T-helper 2 cell treated with Interferon-gamma antibody and Interleukin-4, amounts not matched to agents 5 μg/mL and 100 μg/mL, for 36 hours (primary cell): Measurements from ENCODE around the gene AQP5.

ENCODE experiments used
- DNase-seq: peaks from one replicate; pipeline ENCODE4 v3.0.0; 2021; ENCODE audit warnings: low spot score
- H3K27ac Mint-ChIP-seq: one replicate; pipeline ENCODE4 v1.8.0; 2021; ENCODE audit warnings: mild to moderate bottlenecking, mixed read lengths
- H3K27me3 Mint-ChIP-seq: one replicate; pipeline ENCODE4 v1.8.0; 2021; ENCODE audit warnings: low read depth, mixed read lengths
- H3K36me3 Mint-ChIP-seq: one replicate; pipeline ENCODE4 v1.8.0; 2021; ENCODE audit warnings: low read depth, mixed read lengths
- H3K4me1 Mint-ChIP-seq: one replicate; pipeline ENCODE4 v1.8.0; 2021; ENCODE audit warnings: low read depth, mixed read lengths
- H3K4me3 Mint-ChIP-seq: one replicate; pipeline ENCODE4 v1.8.0; 2022; ENCODE audit warnings: mild to moderate bottlenecking, moderate library complexity, mixed read lengths
- H3K9me3 Mint-ChIP-seq: one replicate; pipeline ENCODE4 v1.8.0; 2021; ENCODE audit warnings: mixed read lengths

The AQP5 gene

DNA sequence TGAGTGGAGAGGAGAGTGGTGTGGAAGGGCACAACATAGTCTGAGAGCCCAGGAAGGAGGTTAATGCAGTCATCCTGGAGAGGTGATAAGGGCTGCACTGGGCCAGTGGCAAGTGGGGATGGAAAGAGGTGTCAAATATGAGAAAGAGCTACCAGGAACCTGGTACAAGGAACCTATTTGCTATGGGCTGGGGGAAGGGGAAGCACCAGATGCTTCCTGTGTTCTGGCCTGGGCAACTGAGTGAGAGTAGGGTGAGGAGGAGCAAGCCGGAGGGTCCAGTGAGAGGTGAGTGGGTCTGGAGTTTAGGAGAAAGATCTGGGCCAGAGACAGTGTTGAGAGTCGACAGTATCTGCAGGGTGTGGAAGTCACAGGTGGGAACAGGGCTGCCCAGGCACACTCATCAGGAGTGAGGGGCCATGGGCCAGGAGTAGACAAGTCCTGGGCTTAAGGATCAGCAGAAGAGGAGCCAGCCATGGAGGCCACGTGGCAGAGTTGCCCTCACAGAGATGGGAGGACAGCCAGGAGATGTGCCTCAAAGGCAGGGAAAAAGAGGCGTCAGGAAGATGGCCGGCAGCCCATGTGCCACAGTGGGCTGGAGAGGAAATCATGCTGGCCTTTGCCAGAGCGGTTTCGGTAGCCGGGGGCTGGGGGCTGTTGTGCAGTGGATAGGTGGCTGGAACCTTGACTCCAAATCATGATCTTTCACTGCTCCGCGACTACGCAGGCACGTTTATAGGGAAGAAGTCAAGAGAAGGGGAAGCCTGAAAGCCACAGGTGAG lies 8.2 kb downstream of the AQP5 start:
- no peak overlapping the region for H3K4me3 Mint-ChIP-seq
- H3K9me3 Mint-ChIP-seq = no peaks in the 10 kb centered on the region
- H3K36me3 Mint-ChIP-seq = no peaks in the 10 kb centered on the region
- peaks cover 5% of the 10 kb centered on the region for H3K4me1 Mint-ChIP-seq
- H3K27me3 Mint-ChIP-seq = peaks cover 6% of the 10 kb centered on the region
- H3K27ac Mint-ChIP-seq = no peak overlapping the region
- no peak for DNase-seq

DNA sequence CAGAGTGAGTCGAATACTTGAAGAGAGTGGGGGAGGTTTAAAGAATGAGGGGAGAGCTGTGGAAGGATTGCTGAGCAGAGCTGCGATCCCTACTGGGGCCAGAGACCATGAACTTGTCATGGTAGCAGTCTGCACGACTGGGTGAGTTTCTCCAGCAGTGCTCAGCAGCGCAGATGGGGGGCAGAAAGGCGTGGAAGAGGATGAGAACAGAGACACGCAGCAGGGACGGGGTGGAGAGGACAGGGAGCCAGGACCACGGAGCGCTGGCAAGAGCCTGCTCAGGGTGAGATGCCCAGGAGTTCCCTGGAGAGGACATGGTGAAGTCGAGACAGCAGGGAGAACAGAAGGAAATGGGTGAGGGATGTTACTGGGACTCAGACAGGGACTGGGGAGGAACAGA lies 9.0 kb downstream of the AQP5 start:
- Mint-ChIP-seq H3K27ac (no peak overlapping the region), H3K27me3 (peaks cover 5% of the 10 kb centered on the region), H3K36me3 (no peaks in the 10 kb centered on the region), H3K4me3 (no peak overlapping the region), H3K4me1 (peaks cover 5% of the 10 kb centered on the region), H3K9me3 (no peaks in the 10 kb centered on the region)
- no peak for DNase-seq

DNA sequence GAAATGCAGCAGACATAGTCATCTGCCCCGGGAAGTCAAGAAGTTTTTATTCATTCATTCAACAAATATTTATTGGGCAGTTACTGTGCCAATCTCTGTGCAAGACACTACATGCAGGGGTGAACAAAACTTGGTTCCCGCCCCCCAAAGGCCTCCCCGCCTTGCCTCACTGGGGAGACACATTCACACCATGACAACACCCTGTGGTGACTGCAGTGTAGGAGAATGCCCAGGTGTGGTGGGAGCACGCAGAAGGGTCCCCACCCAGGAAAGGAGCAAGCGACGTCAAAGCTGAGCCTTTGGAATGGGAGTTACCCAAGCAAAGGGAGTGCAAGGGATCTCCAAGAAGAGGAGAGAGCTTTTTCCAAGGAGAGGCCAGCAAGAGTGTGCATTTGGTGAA lies 9.5 kb downstream of the AQP5 start:
- DNase-seq = no peak
- Mint-ChIP-seq H3K9me3 (no peaks in the 10 kb centered on the region), H3K27me3 (peaks cover 4% of the 10 kb centered on the region), H3K4me3 (no peak overlapping the region), H3K4me1 (peaks cover 5% of the 10 kb centered on the region), H3K36me3 (no peaks in the 10 kb centered on the region), H3K27ac (no peak overlapping the region)

DNA sequence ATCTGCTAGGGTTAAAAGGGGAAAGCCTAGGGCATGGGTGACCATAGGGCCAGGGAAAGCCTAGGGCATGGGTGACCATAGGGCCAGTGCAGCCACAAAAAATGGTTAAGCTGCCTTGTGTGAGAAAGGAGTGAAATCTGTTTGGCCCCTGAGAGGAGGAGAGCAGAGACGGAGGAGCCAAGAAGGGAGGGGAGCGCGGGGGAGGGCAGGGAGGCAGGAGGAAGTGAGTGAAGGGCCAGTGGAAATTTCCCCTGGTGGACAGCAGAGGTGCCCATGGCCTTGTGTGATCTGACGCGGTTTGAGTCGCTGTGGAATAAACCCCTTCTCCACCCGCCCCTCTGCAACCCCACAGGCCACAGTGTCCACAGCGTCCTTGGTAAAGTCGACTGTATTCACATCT lies 10.5 kb downstream of the AQP5 start:
- Mint-ChIP-seq H3K36me3 (no peaks in the 10 kb centered on the region), H3K27me3 (no peaks in the 10 kb centered on the region), H3K27ac (no peak overlapping the region), H3K4me1 (peaks cover 2% of the 10 kb centered on the region), H3K9me3 (no peaks in the 10 kb centered on the region), H3K4me3 (no peak overlapping the region)
- no peak for DNase-seq

DNA sequence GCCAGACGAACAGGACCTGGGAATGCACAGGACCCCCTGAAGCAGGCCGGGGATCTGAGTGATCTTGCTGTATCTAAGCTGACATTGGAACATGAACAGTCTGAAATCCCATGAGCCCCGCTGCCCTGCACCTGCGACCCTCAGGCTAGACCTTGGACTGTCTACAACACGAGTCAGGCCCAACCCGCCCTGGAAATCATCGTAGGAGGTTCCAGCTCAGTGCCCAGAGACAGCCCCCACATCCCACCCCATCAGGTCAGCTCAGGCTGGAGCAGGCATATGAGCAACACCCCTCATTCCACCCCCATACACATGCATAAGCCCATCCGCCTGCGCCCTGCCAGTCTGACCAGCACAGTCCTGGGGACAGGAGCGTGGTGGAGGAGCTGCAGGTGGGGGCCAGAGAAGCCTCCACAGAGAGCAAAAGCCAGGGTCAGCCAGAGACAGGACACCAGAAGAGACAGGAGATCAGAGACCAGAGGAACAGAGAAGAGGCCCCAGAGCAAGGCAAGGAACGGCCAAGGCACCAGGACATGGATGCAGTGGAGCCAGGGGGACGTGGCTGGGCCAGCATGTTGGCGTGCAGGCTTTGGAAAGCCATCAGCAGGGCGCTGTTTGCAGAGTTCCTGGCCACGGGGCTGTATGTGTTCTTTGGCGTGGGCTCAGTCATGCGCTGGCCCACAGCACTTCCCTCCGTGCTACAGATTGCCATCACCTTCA lies 11.1 kb downstream of the AQP5 start, which contains the start of gene AQP6:
Gene AQP6, plus strand, starts transcription at position 307 of the 720 bp plus-strand sequence. Its CDS starts 227 bp downstream, at position 534.
- Mint-ChIP-seq H3K4me3 (no peak within 1 kb of the TSS), H3K27ac (no peak within 1 kb of the TSS), H3K36me3 (no peaks in the 10 kb centered on the region), H3K27me3 (no peaks in the 10 kb centered on the region), H3K4me1 (no peaks in the 10 kb centered on the region), H3K9me3 (no peaks in the 10 kb centered on the region)
- DNase-seq = no peak

DNA sequence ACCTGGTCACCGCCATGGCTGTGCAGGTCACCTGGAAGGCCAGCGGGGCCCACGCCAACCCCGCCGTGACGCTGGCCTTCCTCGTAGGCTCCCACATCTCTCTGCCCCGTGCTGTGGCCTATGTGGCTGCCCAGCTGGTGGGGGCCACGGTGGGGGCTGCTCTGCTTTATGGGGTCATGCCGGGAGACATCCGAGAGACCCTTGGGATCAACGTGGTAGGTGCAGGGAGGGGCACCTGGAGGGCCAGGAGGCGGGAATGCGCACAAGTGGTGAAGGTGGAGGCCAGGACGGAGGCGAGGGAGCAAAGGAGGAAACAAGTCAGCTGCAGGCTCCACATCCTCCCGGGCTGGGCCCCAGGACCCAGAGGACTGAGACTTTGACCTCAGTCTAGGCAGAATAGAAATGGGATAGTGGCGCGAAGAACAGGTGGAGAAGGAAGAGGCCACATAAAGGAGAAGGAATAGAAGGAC lies 11.7 kb downstream of the AQP5 start:
- Mint-ChIP-seq H3K36me3 (no peaks in the 10 kb centered on the region), H3K27me3 (no peaks in the 10 kb centered on the region), H3K27ac (no peak overlapping the region), H3K4me1 (no peaks in the 10 kb centered on the region), H3K4me3 (no peak overlapping the region), H3K9me3 (no peaks in the 10 kb centered on the region)
- DNase-seq = no peak

DNA sequence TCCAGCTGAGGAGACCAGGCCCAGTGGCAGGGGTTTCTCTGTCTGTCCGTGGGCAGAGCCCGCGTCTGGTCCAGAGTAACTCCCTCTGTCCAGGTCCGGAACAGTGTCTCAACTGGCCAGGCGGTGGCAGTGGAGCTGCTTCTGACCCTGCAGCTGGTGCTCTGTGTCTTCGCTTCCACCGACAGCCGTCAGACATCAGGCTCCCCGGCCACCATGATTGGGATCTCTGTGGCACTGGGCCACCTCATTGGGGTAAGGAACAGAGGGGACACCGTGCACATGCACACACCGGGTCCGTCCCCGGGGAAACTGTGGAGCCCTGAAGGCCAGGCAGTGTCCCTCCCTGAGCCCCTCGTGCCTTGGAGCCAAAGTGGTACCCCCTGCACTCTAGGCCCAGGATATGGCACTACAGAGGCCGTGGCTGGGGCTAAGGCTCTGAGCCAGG lies 12.6 kb downstream of the AQP5 start:
- H3K36me3 Mint-ChIP-seq = no peaks in the 10 kb centered on the region

DNA sequence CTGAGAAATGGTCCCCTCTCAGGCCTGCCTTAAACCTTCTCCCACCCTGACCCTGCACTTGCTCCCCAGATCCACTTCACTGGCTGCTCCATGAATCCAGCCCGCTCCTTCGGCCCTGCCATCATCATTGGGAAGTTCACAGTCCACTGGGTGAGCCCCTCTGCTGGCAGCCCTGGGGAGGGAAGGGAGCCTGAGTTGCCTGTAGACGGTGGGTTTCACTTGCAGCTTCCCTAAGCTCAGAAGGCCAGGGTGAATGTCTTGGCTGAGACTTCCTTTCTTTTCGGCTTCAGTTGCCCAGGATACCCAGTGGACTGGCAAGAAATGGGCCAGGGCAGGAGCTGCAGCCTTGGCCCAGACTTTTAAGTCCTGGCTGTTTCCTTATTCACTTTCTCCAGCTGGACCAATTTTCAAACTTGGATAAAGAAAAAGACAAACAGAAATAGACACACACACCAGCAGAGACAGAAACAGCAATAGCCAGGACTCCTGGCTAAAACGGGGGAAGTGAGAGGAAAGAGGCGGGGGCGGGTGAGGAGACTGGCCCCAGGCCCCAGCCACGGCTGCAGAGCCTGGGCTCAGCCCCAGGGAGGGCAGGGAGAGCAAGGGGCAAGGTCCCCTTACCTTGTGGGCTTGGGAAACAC lies 13.1 kb downstream of the AQP5 start:
- Mint-ChIP-seq H3K4me3 (no peak overlapping the region), H3K4me1 (no peaks in the 10 kb centered on the region), H3K27ac (no peak overlapping the region), H3K36me3 (no peaks in the 10 kb centered on the region), H3K27me3 (no peaks in the 10 kb centered on the region), H3K9me3 (no peaks in the 10 kb centered on the region)
- no peak for DNase-seq

More for the DNA sequence above, 12.6 kb downstream of the AQP5 start:
- Mint-ChIP-seq H3K9me3 (no peaks in the 10 kb centered on the region), H3K4me3 (no peak overlapping the region), H3K4me1 (no peaks in the 10 kb centered on the region), H3K27me3 (no peaks in the 10 kb centered on the region), H3K27ac (no peak overlapping the region)
- DNase-seq = no peak

DNA sequence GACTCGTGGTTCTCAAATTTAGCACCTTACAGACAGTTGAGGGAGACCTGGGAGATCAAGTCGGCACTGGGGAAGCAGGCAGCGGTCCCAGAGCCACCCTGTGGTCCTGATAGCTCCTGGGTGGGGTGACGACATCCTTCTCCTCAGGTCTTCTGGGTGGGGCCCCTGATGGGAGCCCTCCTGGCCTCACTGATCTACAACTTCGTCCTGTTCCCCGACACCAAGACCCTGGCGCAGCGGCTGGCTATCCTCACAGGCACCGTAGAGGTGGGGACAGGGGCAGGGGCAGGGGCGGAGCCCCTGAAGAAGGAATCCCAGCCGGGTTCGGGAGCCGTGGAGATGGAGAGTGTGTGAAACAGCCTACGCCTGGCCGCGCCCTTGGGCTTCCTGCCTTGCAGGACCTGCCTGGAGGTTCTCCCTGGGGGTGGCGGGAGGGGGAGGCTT lies 13.7 kb downstream of the AQP5 start:
- no peaks in the 10 kb centered on the region for H3K27me3 Mint-ChIP-seq
- H3K36me3 Mint-ChIP-seq = no peaks in the 10 kb centered on the region
- H3K4me1 Mint-ChIP-seq = no peaks in the 10 kb centered on the region
- no peak for DNase-seq
- H3K27ac Mint-ChIP-seq = no peak overlapping the region
- H3K4me3 Mint-ChIP-seq = no peak overlapping the region
- no peaks in the 10 kb centered on the region for H3K9me3 Mint-ChIP-seq

DNA sequence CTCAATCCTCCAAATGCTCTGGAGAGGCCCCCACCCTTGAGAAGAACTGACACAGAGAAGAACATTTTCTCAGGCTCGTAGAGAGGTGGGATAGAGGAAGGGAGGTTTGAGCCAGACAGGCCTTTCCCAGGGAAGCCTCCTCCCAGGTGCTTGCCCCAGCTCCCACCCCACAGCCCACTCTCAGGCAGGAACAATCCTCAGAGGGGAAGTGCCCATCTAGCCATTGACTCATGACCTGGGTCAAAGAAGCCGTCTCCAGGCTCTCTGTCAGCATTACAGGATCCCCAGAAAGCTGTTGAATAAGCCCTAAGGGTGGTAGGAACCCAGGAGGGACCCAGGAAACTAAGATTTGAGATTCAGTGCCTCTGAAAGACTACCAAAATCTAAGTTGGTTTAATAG lies 14.9 kb downstream of the AQP5 start:
- Mint-ChIP-seq H3K9me3 (no peaks in the 10 kb centered on the region), H3K36me3 (no peaks in the 10 kb centered on the region), H3K27ac (no peak overlapping the region), H3K4me1 (no peaks in the 10 kb centered on the region), H3K4me3 (no peak overlapping the region), H3K27me3 (no peaks in the 10 kb centered on the region)
- no peak for DNase-seq

DNA sequence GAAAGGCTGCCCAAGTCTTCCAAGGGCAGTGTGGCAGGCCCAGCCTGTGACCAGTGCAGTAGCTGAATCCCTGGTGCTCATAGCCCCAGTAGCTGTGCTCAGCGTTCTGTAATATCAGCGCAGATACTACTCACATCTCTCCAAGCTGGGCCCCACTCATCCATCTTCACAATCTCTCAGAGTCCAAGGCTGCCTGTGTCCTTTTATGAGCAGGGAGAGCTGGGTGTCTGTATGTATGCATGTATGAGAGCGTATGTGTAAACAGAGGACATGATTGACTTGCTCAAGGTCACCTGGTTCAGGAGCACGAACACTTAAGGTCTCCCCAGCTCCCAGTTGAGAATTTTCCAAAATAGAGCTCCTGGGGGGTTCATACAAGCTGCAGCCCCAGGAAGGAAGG lies 16.5 kb downstream of the AQP5 start:
- H3K9me3 Mint-ChIP-seq = no peaks in the 10 kb centered on the region
- no peak overlapping the region for H3K27ac Mint-ChIP-seq
- DNase-seq = no peak
- no peaks in the 10 kb centered on the region for H3K36me3 Mint-ChIP-seq
- H3K4me3 Mint-ChIP-seq = no peak overlapping the region
- no peaks in the 10 kb centered on the region for H3K4me1 Mint-ChIP-seq
- H3K27me3 Mint-ChIP-seq = no peaks in the 10 kb centered on the region

DNA sequence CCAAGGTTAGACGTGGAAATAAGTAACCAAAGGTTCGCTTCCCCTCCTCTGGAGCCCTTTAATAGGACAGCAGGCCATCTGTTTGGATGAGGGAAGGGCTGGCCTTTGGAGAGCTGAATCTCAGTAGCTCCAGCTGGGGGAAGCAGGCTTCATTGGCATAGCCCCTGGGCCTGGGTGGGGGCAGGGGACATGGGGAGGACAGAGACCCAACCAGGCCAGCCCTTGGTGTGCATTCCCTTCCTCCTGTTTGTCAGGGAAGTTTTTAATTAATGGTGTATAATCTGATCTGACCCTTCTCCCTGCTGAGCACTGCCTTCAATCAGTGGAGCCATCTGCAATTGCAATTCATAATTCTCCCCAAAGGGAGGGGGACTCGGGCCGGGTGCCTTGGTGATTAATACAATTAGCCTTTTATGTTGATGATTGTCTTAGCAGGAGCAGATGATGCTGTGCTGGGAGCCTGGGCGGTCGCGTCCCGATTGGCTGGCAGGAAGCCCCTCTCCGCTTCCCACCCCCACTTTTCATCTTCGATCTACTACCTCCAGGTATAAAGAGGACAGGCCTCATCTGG lies 17.4 kb downstream of the AQP5 start:
- Mint-ChIP-seq H3K4me1 (no peaks in the 10 kb centered on the region), H3K4me3 (no peak overlapping the region), H3K27ac (no peak overlapping the region), H3K27me3 (no peaks in the 10 kb centered on the region), H3K36me3 (no peaks in the 10 kb centered on the region), H3K9me3 (no peaks in the 10 kb centered on the region)
- no peak for DNase-seq

DNA sequence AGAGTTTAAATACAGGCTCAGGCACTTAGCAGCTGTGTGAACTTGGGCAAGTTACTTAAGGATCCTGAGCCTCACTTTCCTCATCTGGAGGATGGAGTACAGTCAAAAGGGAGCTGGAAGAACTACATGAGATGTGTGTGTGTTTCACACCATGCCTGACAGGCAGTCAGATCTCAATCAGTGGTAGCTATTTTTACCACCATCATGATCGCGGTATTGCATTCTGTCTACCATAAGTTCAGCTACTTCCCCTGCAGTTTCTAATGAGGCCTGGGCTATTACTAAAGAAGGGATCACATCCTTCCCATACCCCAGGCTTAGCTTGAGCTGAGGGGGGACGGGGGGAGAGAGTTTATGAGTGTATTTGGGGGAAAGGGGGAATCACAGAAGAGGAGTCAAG lies 18.1 kb downstream of the AQP5 start:
- Mint-ChIP-seq H3K4me3 (no peak overlapping the region), H3K36me3 (no peaks in the 10 kb centered on the region), H3K4me1 (peaks cover 2% of the 10 kb centered on the region), H3K9me3 (no peaks in the 10 kb centered on the region), H3K27ac (no peak overlapping the region), H3K27me3 (no peaks in the 10 kb centered on the region)
- no peak for DNase-seq
